Parathyroid adenoma (tissue), 2 donors: Measurements from ENCODE around the gene GNB1.

Experiments
- H2AFZ ChIP-seq: fragments of 300-600 bp; sonication (generic); one replicate; pipeline ENCODE4 v1.7.0; 2017; ENCODE audit warnings: antibody characterized with exemption, mild to moderate bottlenecking
- H3K27ac ChIP-seq: fragments of 300-600 bp; sonication (generic); one replicate; pipeline ENCODE4 v1.7.0; 2017
- H3K27me3 ChIP-seq: fragments of 300-600 bp; sonication (generic); one replicate; pipeline ENCODE4 v1.7.0; 2017; ENCODE audit warnings: low read length; ENCODE audit not compliant: control insufficient read depth, insufficient read depth
- H3K36me3 ChIP-seq: fragments of 300-600 bp; sonication (generic); one replicate; pipeline ENCODE4 v1.7.0; 2017; ENCODE audit warnings: low read length; ENCODE audit not compliant: control insufficient read depth, insufficient read depth
- H3K4me1 ChIP-seq: fragments of 300-600 bp; sonication (generic); one replicate; pipeline ENCODE4 v1.7.0; 2017; ENCODE audit warnings: control low read depth
- H3K4me2 ChIP-seq: fragments of 300-600 bp; sonication (generic); one replicate; pipeline ENCODE4 v1.7.0; 2017; ENCODE audit warnings: low read length
- H3K4me3 ChIP-seq: fragments of 300-600 bp; sonication (generic); one replicate; pipeline ENCODE4 v1.7.0; 2017; ENCODE audit warnings: low read depth, low read length
- H3K79me2 ChIP-seq: fragments of 300-600 bp; sonication (generic); one replicate; pipeline ENCODE4 v1.7.0; 2017; ENCODE audit warnings: control low read depth
- H3K9ac ChIP-seq: fragments of 300-600 bp; sonication (generic); one replicate; pipeline ENCODE4 v1.7.0; 2017; ENCODE audit warnings: mild to moderate bottlenecking
- H3K9me3 ChIP-seq: fragments of 300-600 bp; sonication (generic); one replicate; pipeline ENCODE4 v1.7.0; 2017; ENCODE audit warnings: low read length; ENCODE audit not compliant: control insufficient read depth
- CTCF ChIP-seq: fragments of 300-600 bp; sonication (generic); IDR thresholded peaks from one replicate; pipeline ENCODE4 v1.7.0; 2017; ENCODE audit warnings: antibody characterized with exemption, mild to moderate bottlenecking
- donor health status: primary hyperparathyroidism.

GNB1 gene

GRCh38 chr1:1846386-1846918 lies 44.4 kb downstream of the GNB1 start:
- H3K4me3 ChIP-seq: no peak overlapping the region
- H2AFZ ChIP-seq: no peak overlapping the region
- H3K9ac ChIP-seq: no peak overlapping the region
- H3K27ac ChIP-seq: no peak overlapping the region
- no peaks in the 10 kb centered on the region for H3K36me3 ChIP-seq
- H3K27me3 ChIP-seq: no peaks in the 10 kb centered on the region
- no peaks in the 10 kb centered on the region for H3K4me1 ChIP-seq
- H3K4me2 ChIP-seq: no peak overlapping the region
- peaks cover 32% of the 10 kb centered on the region for H3K79me2 ChIP-seq
- TF ChIP-seq CTCF: no peak
- H3K9me3 ChIP-seq: no peaks in the 10 kb centered on the region

- Histone ChIP-seq H3K9me3 (no peaks in the 10 kb centered on the region), H3K36me3 (no peaks in the 10 kb centered on the region), H3K9ac (no peak overlapping the region), H3K4me1 (no peaks in the 10 kb centered on the region), H3K27ac (no peak overlapping the region), H2AFZ (no peak overlapping the region), H3K4me2 (no peak overlapping the region), H3K79me2 (peaks cover 31% of the 10 kb centered on the region), H3K27me3 (no peaks in the 10 kb centered on the region), H3K4me3 (no peak overlapping the region)
- TF ChIP-seq CTCF: no peak
Measured at GRCh38 chr1:1842360-1843146, 48.3 kb downstream of the GNB1 start.

DNA sequence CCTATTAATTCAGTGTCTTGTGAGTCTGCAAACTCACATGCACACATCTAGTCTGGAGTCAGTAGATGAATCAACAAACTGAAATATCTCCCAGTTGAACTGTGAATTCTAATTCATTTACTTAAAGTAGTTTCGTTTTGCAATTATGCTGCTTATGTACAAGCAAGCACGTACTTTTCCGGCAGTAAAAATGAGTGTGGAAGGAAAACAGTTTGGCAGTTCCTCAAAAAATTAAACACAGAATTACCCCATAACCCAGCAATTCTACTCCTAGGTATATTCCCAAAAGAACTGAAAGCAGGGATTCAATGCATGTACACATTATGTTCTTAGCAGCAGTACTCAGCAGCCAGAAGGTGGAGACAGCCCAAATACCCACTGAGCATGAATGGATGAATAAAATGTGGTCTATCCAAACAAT lies 49.3 kb downstream of the GNB1 start:
- no peaks in the 10 kb centered on the region for H3K4me1 ChIP-seq
- H3K27me3 ChIP-seq: no peaks in the 10 kb centered on the region
- H3K27ac ChIP-seq: no peak overlapping the region
- H3K79me2 ChIP-seq: peaks cover 34% of the 10 kb centered on the region
- no peak overlapping the region for H3K4me2 ChIP-seq
- TF ChIP-seq CTCF: no peak
- no peaks in the 10 kb centered on the region for H3K36me3 ChIP-seq
- no peak overlapping the region for H2AFZ ChIP-seq
- no peak overlapping the region for H3K4me3 ChIP-seq
- H3K9me3 ChIP-seq: no peaks in the 10 kb centered on the region
- no peak overlapping the region for H3K9ac ChIP-seq

DNA sequence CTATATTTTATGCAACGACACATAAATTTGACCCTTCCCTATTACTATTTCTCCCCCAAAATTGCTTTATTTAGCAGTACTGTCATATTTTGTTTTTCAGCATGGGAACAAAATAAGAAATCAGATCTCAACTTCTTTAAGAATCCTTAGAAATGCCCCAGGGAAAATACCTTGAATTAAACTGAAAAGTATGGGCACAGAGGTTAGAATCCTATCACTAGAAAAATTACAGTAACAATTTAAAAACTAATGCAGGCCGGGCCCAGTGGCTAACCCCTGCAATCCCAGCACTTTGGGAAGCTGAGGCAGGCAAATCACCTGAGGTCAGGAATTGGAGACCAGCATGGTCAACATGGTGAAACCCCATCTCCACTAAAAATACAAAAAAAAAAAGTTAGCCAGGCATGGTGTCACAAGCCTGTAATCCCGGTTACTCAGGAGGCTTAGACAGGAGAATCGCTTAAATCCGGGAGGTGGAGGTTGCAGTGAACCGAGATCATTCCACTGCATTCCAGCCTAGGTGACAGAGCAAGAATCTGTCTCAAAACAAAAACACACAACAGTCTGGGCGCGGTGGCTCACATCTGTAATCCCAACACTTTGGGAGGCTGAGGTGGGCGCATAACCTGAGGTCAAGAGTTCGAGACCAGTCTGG lies 51.4 kb downstream of the GNB1 start:
- no peaks in the 10 kb centered on the region for H3K4me1 ChIP-seq
- peaks cover 37% of the 10 kb centered on the region for H3K79me2 ChIP-seq
- no peak overlapping the region for H3K4me3 ChIP-seq
- TF ChIP-seq CTCF: no peak
- H3K9me3 ChIP-seq: no peaks in the 10 kb centered on the region
- H3K9ac ChIP-seq: no peak overlapping the region
- H3K36me3 ChIP-seq: no peaks in the 10 kb centered on the region
- H2AFZ ChIP-seq: no peak overlapping the region
- no peak overlapping the region for H3K27ac ChIP-seq
- H3K27me3 ChIP-seq: no peaks in the 10 kb centered on the region
- no peak overlapping the region for H3K4me2 ChIP-seq
